ENCODE results near the gene NUDT1. TPM values are rescaled to one million over a fixed set of nuclear protein-coding genes. Genes with fewer than 3 reads are reported as not detected.

NUDT1 gene
- total RNA-seq, 1 experiment from 2014 or later, result 100 TPM

- H3K36me3 Mint-ChIP-seq, result peaks cover 18% of the 10 kb centered on the region
- no peaks in the 10 kb centered on the region for H3K27me3 Mint-ChIP-seq (ENCODE audit: low read depth)
- TF ChIP-seq GABPB1 (CRISPR knock-in tag; IDR thresholded peaks at IDR 0.05), result no peak
- TF ChIP-seq ZNF219 (CRISPR knock-in tag; IDR thresholded peaks at IDR 0.05; ENCODE audit: borderline replicate concordance), result no peak
- TF ChIP-seq, protein P1, sequence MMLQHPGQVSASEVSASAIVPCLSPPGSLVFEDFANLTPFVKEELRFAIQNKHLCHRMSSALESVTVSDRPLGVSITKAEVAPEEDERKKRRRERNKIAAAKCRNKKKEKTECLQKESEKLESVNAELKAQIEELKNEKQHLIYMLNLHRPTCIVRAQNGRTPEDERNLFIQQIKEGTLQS (CRISPR knock-in tag; conservative IDR thresholded peaks at IDR 0.05), result no peak
- TF ChIP-seq, protein P2, sequence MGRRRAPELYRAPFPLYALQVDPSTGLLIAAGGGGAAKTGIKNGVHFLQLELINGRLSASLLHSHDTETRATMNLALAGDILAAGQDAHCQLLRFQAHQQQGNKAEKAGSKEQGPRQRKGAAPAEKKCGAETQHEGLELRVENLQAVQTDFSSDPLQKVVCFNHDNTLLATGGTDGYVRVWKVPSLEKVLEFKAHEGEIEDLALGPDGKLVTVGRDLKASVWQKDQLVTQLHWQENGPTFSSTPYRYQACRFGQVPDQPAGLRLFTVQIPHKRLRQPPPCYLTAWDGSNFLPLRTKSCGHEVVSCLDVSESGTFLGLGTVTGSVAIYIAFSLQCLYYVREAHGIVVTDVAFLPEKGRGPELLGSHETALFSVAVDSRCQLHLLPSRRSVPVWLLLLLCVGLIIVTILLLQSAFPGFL (CRISPR knock-in tag; IDR thresholded peaks at IDR 0.05; ENCODE audit: borderline replicate concordance), result no peak
- TF ChIP-seq SMAD3 (CRISPR knock-in tag; IDR thresholded peaks at IDR 0.05; ENCODE audit: borderline replicate concordance), result no peak
- TF ChIP-seq NFYB (CRISPR knock-in tag; conservative IDR thresholded peaks at IDR 0.05; ENCODE audit: low read depth), result no peak
- TF ChIP-seq ZNF425 (CRISPR knock-in tag; conservative IDR thresholded peaks at IDR 0.05), result no peak
- no peak for TF ChIP-seq STAT6 (CRISPR knock-in tag; conservative IDR thresholded peaks at IDR 0.05; ENCODE audit: low read depth)
- no peak for TF ChIP-seq JUN (CRISPR knock-in tag; IDR thresholded peaks at IDR 0.05)
- TF ChIP-seq TEAD1 (CRISPR knock-in tag; IDR thresholded peaks at IDR 0.05), result no peak
- no peak for TF ChIP-seq FOXP4 (CRISPR knock-in tag; IDR thresholded peaks at IDR 0.05)
- no peak for TF ChIP-seq TEAD4 (CRISPR knock-in tag; IDR thresholded peaks at IDR 0.05)
- TF ChIP-seq SP1 (CRISPR knock-in tag; conservative IDR thresholded peaks at IDR 0.05), result no peak
- TF ChIP-seq, protein P3, sequence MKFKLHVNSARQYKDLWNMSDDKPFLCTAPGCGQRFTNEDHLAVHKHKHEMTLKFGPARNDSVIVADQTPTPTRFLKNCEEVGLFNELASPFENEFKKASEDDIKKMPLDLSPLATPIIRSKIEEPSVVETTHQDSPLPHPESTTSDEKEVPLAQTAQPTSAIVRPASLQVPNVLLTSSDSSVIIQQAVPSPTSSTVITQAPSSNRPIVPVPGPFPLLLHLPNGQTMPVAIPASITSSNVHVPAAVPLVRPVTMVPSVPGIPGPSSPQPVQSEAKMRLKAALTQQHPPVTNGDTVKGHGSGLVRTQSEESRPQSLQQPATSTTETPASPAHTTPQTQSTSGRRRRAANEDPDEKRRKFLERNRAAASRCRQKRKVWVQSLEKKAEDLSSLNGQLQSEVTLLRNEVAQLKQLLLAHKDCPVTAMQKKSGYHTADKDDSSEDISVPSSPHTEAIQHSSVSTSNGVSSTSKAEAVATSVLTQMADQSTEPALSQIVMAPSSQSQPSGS (CRISPR knock-in tag; IDR thresholded peaks at IDR 0.05; ENCODE audit: borderline replicate concordance, low read depth), result no peak
- H3K4me1 Mint-ChIP-seq, result no peaks in the 10 kb centered on the region
- DNase-seq (ENCODE audit: low spot score) (no peak), ATAC-seq (no peak)
- H3K4me3 Mint-ChIP-seq, result no peak overlapping the region
- H3K9me3 Mint-ChIP-seq, result no peaks in the 10 kb centered on the region
- peak overlapping the region; percentile 65; the same call in 1 of the 2 replicates for H3K27ac Mint-ChIP-seq
- ChIA-PET CTCF (interaction anchor here (1.7 kb wide), 1 partner anchor 86 kb away, joined by 7 read pairs; no protein-coding TSS in a partner anchor), POLR2A (no interaction called here)
Observed at GRCh38 chr7:2261611-2262010, 19.6 kb downstream of the NUDT1 start.

DNA sequence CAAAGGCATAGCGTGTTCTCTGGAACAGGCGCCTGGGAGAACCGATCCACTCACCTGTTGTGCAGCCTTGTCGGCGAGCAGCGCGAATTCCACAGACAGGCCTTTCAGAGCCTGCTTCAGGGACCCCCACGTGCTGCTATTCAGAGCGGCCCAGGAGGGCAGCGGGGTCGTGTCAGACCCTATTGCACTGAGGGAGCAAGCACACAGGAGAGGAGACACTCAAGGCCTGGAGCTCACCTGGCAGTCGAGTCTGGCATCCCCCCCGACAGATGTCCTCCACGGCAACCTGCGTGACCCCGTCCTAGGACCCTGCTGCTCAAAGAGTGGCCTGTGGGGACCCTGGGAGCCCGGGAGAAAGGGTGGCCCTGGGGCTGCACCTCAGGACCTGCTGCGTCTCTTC is 21.1 kb downstream of the NUDT1 start:
- CTCF ChIA-PET, result no interaction called here
- Mint-ChIP-seq H3K27ac (no peak overlapping the region), H3K4me1 (no peaks in the 10 kb centered on the region), H3K27me3 (ENCODE audit: low read depth) (no peaks in the 10 kb centered on the region), H3K36me3 (peaks cover 20% of the 10 kb centered on the region), H3K9me3 (no peaks in the 10 kb centered on the region), H3K4me3 (no peak overlapping the region)
- POLR2A ChIA-PET, result no interaction called here
- DNase-seq (ENCODE audit: low spot score) (no peak), ATAC-seq (no peak)
- TF ChIP-seq ZNF138 (CRISPR knock-in tag; conservative IDR thresholded peaks at IDR 0.05) (no peak), CREB1 (CRISPR knock-in tag; IDR thresholded peaks at IDR 0.05) (no peak), OVOL2 (CRISPR knock-in tag; IDR thresholded peaks at IDR 0.05; ENCODE audit: borderline replicate concordance) (no peak), ZNF425 (CRISPR knock-in tag; conservative IDR thresholded peaks at IDR 0.05) (no peak), ATF1 (CRISPR knock-in tag; IDR thresholded peaks at IDR 0.05) (no peak), ZNF219 (CRISPR knock-in tag; IDR thresholded peaks at IDR 0.05; ENCODE audit: borderline replicate concordance) (no peak), FOXJ3 (CRISPR knock-in tag; IDR thresholded peaks at IDR 0.05; ENCODE audit: borderline replicate concordance) (no peak)
- TF ChIP-seq, protein P4, sequence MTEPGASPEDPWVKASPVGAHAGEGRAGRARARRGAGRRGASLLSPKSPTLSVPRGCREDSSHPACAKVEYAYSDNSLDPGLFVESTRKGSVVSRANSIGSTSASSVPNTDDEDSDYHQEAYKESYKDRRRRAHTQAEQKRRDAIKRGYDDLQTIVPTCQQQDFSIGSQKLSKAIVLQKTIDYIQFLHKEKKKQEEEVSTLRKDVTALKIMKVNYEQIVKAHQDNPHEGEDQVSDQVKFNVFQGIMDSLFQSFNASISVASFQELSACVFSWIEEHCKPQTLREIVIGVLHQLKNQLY (CRISPR knock-in tag; IDR thresholded peaks at IDR 0.05), result no peak
